Breast epithelium (tissue), 4 donors: ENCODE results near the gene SMC5. TPM values are rescaled to one million over a fixed set of nuclear protein-coding genes. Genes with fewer than 3 reads are reported as not detected.
A peak's percentile ranks its signal among the peaks of the same experiment; 100 is the strongest.

Experiments used
- DNase-seq, 2 donors: peaks; one replicate each; pipeline ENCODE4 v3.0.0-alpha.2; 2019; ENCODE audit warnings: low spot score in 2 of 2
- H3K27ac ChIP-seq, 2 donors: fragments of 200-600 bp; sonication (generic) in 1 of 2; one replicate each; pipeline ENCODE4 v1.5.1; 2016 to 2019; ENCODE audit warnings: mild to moderate bottlenecking in 1 of 2
- H3K27me3 ChIP-seq, 2 donors: fragments of 200-600 bp; sonication (generic) in 1 of 2; one replicate each; pipeline versions ENCODE4 v1.5.1 to v1.6.0; 2017 to 2019; ENCODE audit warnings: control low read depth in 1 of 2, mild to moderate bottlenecking in 1 of 2
- H3K36me3 ChIP-seq: fragments of 200-600 bp; one replicate; pipeline ENCODE4 v1.5.1; 2019
- H3K4me1 ChIP-seq, 2 donors: fragments of 200-600 bp; sonication (generic); one replicate each; pipeline ENCODE4 v1.5.1; 2016 to 2019; ENCODE audit warnings: control low read depth in 1 of 2
- H3K4me3 ChIP-seq, 3 donors: fragments of 200-600 bp; sonication (generic); 1 replicate in 2 of 3; 2 replicates in 1 of 3; pipeline ENCODE4 v1.5.1; 2016 to 2019; ENCODE audit warnings: mild to moderate bottlenecking in 3 of 3, moderate library complexity in 2 of 3
- H3K9me3 ChIP-seq, 2 donors: fragments of 200-600 bp; sonication (generic) in 1 of 2; one replicate each; pipeline ENCODE4 v1.5.1; 2016 to 2019; ENCODE audit warnings: control low read depth in 1 of 2
- CTCF ChIP-seq, 3 donors: fragments of 450-650 bp; IDR thresholded peaks; one replicate each; pipeline ENCODE4 v1.5.1; 2016 to 2017; ENCODE audit warnings: antibody characterized with exemption in 3 of 3, mild to moderate bottlenecking in 3 of 3, moderate library complexity in 3 of 3
- POLR2A ChIP-seq: fragments of 450-650 bp; IDR thresholded peaks from one replicate; pipeline ENCODE4 v1.6.1; 2016; ENCODE audit warnings: antibody characterized with exemption, mild to moderate bottlenecking, moderate library complexity
- POLR2AphosphoS5 ChIP-seq, 3 donors: sonication (generic); formaldehyde crosslinking; IDR thresholded peaks; one replicate each; pipeline ENCODE4 v1.6.1; 2017; ENCODE audit warnings: antibody characterized with exemption in 3 of 3
- intact Hi-C: fragments of 100-400 bp; cut with DNase I; formaldehyde crosslinking; loops from one replicate; pipeline ENCODE4 v1.15.1; 2023; ENCODE audit warnings: low total_unique reads
- total RNA-seq, 3 donors: library from RNA; depleted of rRNA; stranded (reverse); fragments of >200 nt; gene quantifications; one replicate each; pipeline ENCODE4 v1.1.0, GENCODE V29; 2016

The SMC5 gene
- total RNA-seq, 3 donors from 2014 or later: 23.4 to 62.2 (median 43.9) TPM

- no peak for TF ChIP-seq CTCF (IDR thresholded peaks at IDR 0.05)
- TF ChIP-seq POLR2A: no peak
- TF ChIP-seq POLR2AphosphoS5 (IDR thresholded peaks at IDR 0.05): no peak
- no peak for DNase-seq
- Histone ChIP-seq H3K27me3 (no peaks in the 10 kb centered on the region), H3K4me3 (no peak overlapping the region), H3K4me1 (no peaks in the 10 kb centered on the region), H3K27ac (no peak overlapping the region), H3K9me3 (no peaks in the 10 kb centered on the region), H3K36me3 (no peaks in the 10 kb centered on the region)
- intact Hi-C loops: no loop called here
These were observed 104.2 kb downstream of the SMC5 start for GRCh38 chr9:70362952-70363351.

DNA sequence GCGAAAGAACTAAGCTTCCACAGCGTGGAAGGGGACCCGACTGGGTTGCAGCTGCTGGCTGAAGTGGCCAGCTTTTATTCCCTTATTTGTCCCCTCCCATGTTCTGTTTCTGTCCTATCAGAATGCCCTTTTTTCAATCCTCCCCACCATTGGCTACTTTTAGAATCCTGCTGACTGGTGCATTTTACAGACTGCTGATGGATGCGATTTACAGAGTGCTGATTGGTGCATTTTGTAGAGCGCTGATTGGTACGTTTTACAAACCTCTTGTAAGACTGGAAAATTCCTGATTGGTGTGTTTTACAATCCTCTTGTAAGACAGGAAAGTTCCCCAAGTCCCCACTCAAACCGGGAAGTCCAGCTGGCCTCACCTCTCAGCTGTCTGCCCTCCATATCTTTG is 105.0 kb downstream of the SMC5 start:
- no peaks in the 10 kb centered on the region for H3K4me1 ChIP-seq
- DNase-seq: no peak
- TF ChIP-seq POLR2AphosphoS5 (IDR thresholded peaks at IDR 0.05) (no peak), POLR2A (no peak), CTCF (IDR thresholded peaks at IDR 0.05) (no peak)
- no peaks in the 10 kb centered on the region for H3K27me3 ChIP-seq
- intact Hi-C loops: no loop called here
- no peak overlapping the region for H3K27ac ChIP-seq
- no peaks in the 10 kb centered on the region for H3K9me3 ChIP-seq
- no peak overlapping the region for H3K4me3 ChIP-seq
- no peaks in the 10 kb centered on the region for H3K36me3 ChIP-seq

DNA sequence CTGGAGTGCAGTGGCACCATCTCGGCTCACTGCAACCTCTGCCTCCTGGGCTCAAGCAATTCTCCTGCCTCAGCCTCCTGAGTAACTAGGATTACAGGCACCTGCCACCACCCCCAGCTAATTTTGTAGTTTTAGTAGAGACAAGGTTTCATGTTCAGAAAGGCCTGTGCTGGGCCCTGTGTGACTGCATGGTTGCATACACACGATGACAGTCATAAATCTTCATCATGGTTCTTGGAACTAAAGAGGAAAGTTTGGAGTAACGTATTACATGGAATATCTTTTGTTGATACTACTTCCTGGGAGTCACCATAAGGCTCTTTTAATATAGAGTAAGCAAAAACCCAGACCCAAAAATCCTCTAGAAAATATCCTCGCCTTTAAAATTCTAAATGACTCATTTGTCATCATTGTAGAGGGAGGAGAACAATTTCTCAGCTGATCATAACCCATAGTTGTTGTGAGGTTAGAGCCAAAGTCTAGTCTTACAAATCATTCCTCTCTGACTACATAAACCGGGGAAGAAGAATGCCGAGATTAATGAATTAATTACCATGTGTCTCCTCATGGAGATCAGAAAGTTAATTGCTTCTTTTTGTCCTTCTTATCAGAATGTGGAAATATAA is 108.6 kb downstream of the SMC5 start:
- Histone ChIP-seq H3K9me3 (no peaks in the 10 kb centered on the region), H3K27ac (no peak overlapping the region), H3K4me3 (no peak overlapping the region), H3K36me3 (no peaks in the 10 kb centered on the region), H3K27me3 (no peaks in the 10 kb centered on the region), H3K4me1 (no peaks in the 10 kb centered on the region)
- TF ChIP-seq CTCF (IDR thresholded peaks at IDR 0.05): no peak
- TF ChIP-seq POLR2AphosphoS5 (IDR thresholded peaks at IDR 0.05): no peak
- no peak for TF ChIP-seq POLR2A
- DNase-seq: no peak
- intact Hi-C loops: no loop called here

GRCh38 chr9:70374962-70375618 is 116.3 kb downstream of the SMC5 start:
- Histone ChIP-seq H3K4me1 (no peaks in the 10 kb centered on the region), H3K36me3 (no peaks in the 10 kb centered on the region), H3K27ac (no peak overlapping the region), H3K4me3 (peak overlapping the region in 1 of 3 donors; percentile 9), H3K9me3 (no peaks in the 10 kb centered on the region), H3K27me3 (no peaks in the 10 kb centered on the region)
- no peak for TF ChIP-seq POLR2A
- no peak for TF ChIP-seq CTCF (IDR thresholded peaks at IDR 0.05)
- no peak for TF ChIP-seq POLR2AphosphoS5 (IDR thresholded peaks at IDR 0.05)
- intact Hi-C loops: no loop called here
- DNase-seq: no peak

GRCh38 chr9:70382046-70382708 is 123.4 kb downstream of the SMC5 start:
- H3K27me3 ChIP-seq: no peaks in the 10 kb centered on the region
- H3K4me1 ChIP-seq: no peaks in the 10 kb centered on the region
- peaks cover 4% of the 10 kb centered on the region for H3K36me3 ChIP-seq
- H3K4me3 ChIP-seq: no peak overlapping the region
- H3K9me3 ChIP-seq: no peaks in the 10 kb centered on the region
- intact Hi-C loops: no loop called here
- DNase-seq: no peak
- TF ChIP-seq POLR2AphosphoS5 (IDR thresholded peaks at IDR 0.05): peak in 1 of 3 donors; percentile 3
- TF ChIP-seq POLR2A: no peak
- H3K27ac ChIP-seq: no peak overlapping the region
